Stimulated activated CD4-positive, alpha-beta T cell treated with anti-CD3 and anti-CD28 coated beads, Interleukin-15, amount 100 ng/mL, for 48 hours (primary cell): ENCODE data around the gene ERCC5.

Experiments
- DNase-seq, 2 donors: peaks; one replicate each; pipeline ENCODE4 v3.0.0-alpha.2; 2020; ENCODE audit warnings: low read depth in 2 of 2

ERCC5 gene

DNA sequence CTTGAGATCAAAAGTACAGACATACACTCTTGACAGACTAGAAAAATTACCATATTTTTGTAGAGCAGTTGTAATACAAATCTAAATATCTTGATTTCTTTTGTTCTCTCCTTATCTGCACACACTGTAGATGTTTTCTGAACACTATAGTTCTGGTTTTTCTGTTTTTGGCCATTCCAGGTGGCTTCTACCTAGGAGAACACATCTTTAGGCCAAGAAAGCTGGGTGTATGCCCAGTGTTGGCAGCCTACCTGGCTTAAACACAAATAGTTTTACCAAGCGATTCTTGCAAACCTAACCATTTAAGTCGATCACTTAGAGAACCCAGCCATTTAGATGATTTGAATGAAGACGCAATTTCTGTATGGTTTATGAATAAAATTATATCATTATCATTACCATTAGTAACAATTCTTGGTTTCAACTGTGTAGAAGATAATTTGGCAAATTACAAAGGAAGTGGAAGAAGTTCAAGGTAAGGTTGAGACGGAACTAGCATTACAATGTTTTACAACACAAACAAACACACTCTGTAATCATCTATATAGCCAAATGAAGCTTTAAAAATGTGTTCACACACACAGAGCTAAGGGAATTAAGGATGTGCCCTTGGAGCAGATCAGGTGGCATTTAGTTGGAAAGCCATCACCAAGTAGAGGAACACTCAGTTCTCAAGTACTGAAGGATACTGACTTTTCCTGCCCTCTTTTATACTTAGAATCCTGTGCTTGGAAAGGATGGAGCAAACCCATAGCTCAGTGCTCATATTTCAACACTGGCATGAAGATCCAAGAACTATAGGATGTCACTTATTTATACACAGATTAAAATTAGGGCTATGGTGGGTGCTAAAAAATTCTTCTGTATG lies 36.2 kb downstream of the ERCC5 start:
- no peak for DNase-seq

- no peak for DNase-seq
These were observed 46.7 kb downstream of the ERCC5 start for GRCh38 chr13:102892503-102892902.

DNA sequence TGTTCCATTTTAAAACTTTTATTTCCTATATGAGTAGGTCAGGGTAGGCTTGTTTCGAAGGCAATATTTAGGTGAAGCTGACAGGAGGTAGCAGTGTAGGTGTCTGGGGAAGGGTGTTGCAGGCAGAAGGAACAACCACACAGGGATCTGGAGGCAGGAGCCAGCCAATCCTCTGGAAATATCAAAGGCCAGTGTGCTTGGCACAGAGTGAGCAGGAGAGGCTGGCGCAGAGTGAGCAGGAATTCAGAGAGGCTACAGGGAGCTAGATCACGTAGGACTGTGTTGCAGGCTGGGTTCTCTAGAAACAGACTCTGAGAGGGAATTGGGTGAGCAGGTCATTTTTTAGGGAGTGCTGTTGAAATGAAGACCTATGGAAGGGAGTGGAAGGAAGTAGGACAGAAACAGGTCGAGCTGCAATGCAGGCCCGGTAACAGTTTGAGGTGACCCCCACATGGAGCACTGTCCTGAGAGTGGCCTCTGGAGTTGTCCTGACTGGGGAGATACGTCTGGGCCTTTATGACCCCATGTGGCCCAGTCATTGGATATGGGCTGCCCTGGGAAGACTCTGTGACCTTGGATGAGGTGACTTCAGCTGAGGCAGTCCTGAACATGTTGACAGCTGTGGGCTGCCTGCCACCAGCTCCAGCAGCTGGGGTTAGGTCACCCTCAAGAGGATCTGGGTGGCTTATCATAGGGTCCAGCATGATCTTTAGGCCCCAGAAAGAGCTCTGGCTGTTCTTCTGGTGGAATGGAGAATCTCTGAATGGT lies 51.7 kb downstream of the ERCC5 start:
- no peak for DNase-seq

GRCh38 chr13:102900193-102900608 lies 54.4 kb downstream of the ERCC5 start:
- no peak for DNase-seq

DNA sequence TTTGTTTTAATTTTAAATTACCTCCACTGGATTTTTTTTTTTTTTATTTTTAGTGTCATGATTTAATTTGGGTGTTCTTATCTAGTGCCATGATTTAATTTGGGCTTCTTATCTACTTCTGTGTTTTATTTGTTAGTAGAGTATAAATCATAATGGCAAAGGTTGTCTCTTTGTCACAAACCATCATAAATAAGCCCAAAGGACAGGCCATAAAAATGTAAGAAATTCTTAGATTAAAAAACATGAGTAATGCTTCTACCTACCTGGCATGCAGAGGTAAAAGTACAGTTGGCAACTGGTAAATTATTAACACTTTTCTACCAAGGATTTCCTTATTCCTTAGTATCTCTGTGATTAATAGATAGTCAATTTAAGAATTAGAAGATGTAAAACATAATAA lies 55.2 kb downstream of the ERCC5 start:
- no peak for DNase-seq

- DNase-seq = no peak
These were observed 55.9 kb downstream of the ERCC5 start for GRCh38 chr13:102901615-102902305.

GRCh38 chr13:102902789-102903347 lies 57.0 kb downstream of the ERCC5 start:
- DNase-seq = no peak

- no peak for DNase-seq
These were observed 58.0 kb downstream of the ERCC5 start for GRCh38 chr13:102903659-102904407.

DNA sequence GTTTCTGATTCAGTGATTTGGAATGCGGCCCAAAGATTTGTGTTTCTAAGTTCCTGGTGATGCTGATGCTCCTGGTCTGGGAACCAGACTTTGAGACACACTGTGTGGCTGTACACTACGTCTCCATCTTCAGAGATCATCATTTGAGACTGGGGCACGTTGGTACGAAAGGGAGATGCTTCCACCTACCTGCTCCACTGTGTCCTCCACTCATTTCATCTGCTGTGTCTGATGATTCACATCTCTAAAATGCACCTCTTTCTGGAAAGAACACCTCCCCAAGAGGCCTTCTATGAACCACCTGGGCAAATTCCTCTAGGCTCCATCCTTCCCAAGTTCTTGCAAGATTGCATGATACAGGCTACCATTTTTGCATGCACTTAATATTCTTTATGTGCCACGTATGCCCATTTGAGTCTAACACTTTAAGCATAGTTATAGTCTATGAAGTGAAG lies 58.6 kb downstream of the ERCC5 start:
- DNase-seq = no peak

- no peak for DNase-seq
These were observed 60.3 kb downstream of the ERCC5 start for GRCh38 chr13:102905905-102906771.

- no peak for DNase-seq
These were observed 61.4 kb downstream of the ERCC5 start for GRCh38 chr13:102907016-102907756.

GRCh38 chr13:102907886-102908515 lies 62.2 kb downstream of the ERCC5 start:
- no peak for DNase-seq

DNA sequence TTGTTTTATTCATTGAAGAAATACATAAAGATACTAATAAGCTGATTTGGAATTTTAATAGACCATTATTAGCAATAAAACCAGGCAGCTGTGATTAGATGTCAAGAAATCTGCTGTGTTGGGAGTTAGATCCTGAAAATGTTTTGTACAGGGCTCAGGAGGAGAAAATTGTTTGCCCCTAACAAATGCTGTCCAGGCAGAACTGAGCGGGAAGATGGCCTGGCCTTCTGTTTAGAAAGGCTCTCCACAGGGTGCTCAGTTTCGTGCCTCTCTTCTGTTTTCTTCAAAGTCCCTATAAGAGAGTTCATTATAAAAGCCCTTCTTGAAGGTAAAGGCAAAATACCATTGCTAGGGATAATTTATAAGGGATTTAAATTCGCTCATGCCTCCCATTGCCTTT lies 64.1 kb downstream of the ERCC5 start:
- DNase-seq = no peak

GRCh38 chr13:102911336-102911735 lies 65.5 kb downstream of the ERCC5 start:
- DNase-seq = no peak

GRCh38 chr13:102912599-102912998 lies 66.8 kb downstream of the ERCC5 start:
- no peak for DNase-seq

DNA sequence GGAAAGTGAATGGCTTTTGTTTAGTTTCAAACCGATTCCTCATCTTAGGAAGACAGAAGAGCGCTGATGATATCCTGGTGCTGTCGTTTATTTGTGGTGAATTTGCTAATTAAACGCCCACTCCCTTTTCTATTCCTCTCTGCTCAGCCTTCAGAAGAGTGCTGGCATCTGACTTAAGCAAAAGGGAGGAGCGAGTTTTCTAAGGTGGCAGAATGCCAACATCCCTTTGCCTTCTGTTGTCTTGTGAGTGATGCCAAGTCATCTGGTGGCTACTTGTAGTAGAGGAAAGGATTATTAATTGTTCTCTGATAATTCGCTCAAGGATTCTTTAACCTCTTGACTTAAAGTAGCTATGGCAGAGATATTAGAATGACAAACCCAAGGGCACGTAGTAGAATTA lies 68.1 kb downstream of the ERCC5 start:
- no peak for DNase-seq

DNA sequence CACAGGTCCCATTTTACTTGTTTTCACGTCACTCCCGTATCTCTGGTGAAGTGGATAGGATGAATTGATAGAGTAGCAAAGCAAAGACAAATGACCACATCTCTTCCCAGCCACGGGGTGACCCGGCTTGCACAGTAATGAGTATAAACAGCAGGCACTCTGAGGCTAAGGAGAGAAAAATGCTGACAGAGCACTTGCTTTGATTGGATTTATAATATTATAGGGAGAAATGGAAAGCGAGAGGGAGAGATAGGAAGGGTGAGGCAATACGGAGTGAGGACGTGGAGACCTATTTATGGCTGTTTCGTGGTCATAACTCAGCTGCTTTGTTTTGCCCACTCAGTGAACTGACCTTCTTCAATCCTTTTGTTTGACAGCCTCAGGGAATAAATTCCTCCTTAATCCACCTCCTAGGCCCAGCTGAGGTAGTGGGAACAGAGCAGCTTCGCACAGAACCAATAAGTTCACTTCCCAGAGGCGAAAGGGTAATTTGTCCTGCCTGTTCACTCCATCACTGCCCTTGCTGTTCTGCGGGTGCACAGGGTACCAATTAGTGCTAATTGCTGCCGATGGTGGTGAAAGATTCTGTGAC lies 68.6 kb downstream of the ERCC5 start:
- no peak for DNase-seq

- no peak for DNase-seq
These were observed 69.6 kb downstream of the ERCC5 start for GRCh38 chr13:102915393-102915930.
